OCI-LY1 (cell line): ENCODE results near the gene ANXA7.

ENCODE experiments used
- H2AFZ ChIP-seq: fragments of 200-600 bp; sonication (generic), shearing (Covaris generic); 2 replicates; pipeline ENCODE4 v1.6.0; 2014; ENCODE audit warnings: antibody characterized with exemption, mild to moderate bottlenecking, low read length
- H3F3A ChIP-seq: fragments of 200-600 bp; sonication (generic), shearing (Covaris generic); 2 replicates; pipeline ENCODE4 v1.6.0; 2014; ENCODE audit warnings: mild to moderate bottlenecking, antibody characterized with exemption, low read length, moderate library complexity; ENCODE audit not compliant: insufficient read depth
- H3K27ac ChIP-seq: fragments of 200-600 bp; sonication (generic); 2 replicates; pipeline ENCODE4 v1.5.1; 2014; ENCODE audit warnings: low read length, mixed run types, mild to moderate bottlenecking, low read depth; ENCODE audit not compliant: poor library complexity, severe bottlenecking
- H3K27me3 ChIP-seq: fragments of 200-600 bp; sonication (generic); 2 replicates; pipeline ENCODE4 v1.6.0; 2014; ENCODE audit warnings: antibody characterized with exemption, mild to moderate bottlenecking, low read length, moderate library complexity; ENCODE audit not compliant: insufficient read depth
- H3K36me3 ChIP-seq: fragments of 200-600 bp; sonication (generic); 2 replicates; pipeline ENCODE4 v1.6.1; 2014; ENCODE audit warnings: mild to moderate bottlenecking, antibody characterized with exemption, low read length, moderate library complexity, mixed read lengths; ENCODE audit not compliant: insufficient read depth
- H3K4me1 ChIP-seq: fragments of 200-600 bp; sonication (generic); 2 replicates; pipeline ENCODE4 v1.5.1; 2014; ENCODE audit warnings: mild to moderate bottlenecking, low read length, moderate library complexity; ENCODE audit not compliant: insufficient read depth, severe bottlenecking
- H3K4me2 ChIP-seq: fragments of 200-600 bp; sonication (generic), shearing (Covaris generic); 2 replicates; pipeline ENCODE4 v1.6.1; 2014; ENCODE audit warnings: low read length
- H3K4me3 ChIP-seq: fragments of 200-600 bp; sonication (generic); 2 replicates; pipeline ENCODE4 v1.5.1; 2014; ENCODE audit warnings: low read length, low read depth, mild to moderate bottlenecking, mixed read lengths; ENCODE audit not compliant: poor library complexity, severe bottlenecking
- H3K79me2 ChIP-seq: fragments of 200-600 bp; shearing (Covaris generic); 2 replicates; pipeline ENCODE4 v1.6.1; 2016; ENCODE audit warnings: mixed run types, low read length, mixed read lengths; ENCODE audit not compliant: insufficient read depth
- H3K9ac ChIP-seq: fragments of 200-600 bp; sonication (generic), shearing (Covaris generic); 2 replicates; pipeline ENCODE4 v1.6.1; 2014; ENCODE audit warnings: mild to moderate bottlenecking, low read length, mixed read lengths
- H3K9me2 ChIP-seq: fragments of 200-600 bp; sonication (generic), shearing (Covaris generic); 2 replicates; pipeline ENCODE4 v1.6.1; 2014; ENCODE audit warnings: low read depth, mild to moderate bottlenecking, low read length, mixed read lengths
- H3K9me3 ChIP-seq: fragments of 200-600 bp; shearing (Covaris generic); 2 replicates; pipeline ENCODE4 v1.6.1; 2014; ENCODE audit warnings: low read length, mixed read lengths
- H4K20me1 ChIP-seq: fragments of 200-600 bp; sonication (generic), shearing (Covaris generic); 2 replicates; pipeline ENCODE4 v1.6.0; 2016; ENCODE audit warnings: mild to moderate bottlenecking, low read length; ENCODE audit not compliant: insufficient read depth
- EZH2 ChIP-seq: fragments of 200-600 bp; sonication (generic), shearing (Covaris generic); IDR thresholded peaks from 2 replicates; pipeline ENCODE4 v1.8.0; 2017; ENCODE audit warnings: borderline replicate concordance, mixed run types, mild to moderate bottlenecking, antibody characterized with exemption, low read length, moderate library complexity, mixed read lengths
- TF ChIP-seq, protein P1 (sequence below): fragments of 200-600 bp; sonication (generic), shearing (Covaris generic); IDR thresholded peaks from 2 replicates; pipeline ENCODE4 v1.5.1; 2017; ENCODE audit warnings: mild to moderate bottlenecking, antibody characterized with exemption, low read length, moderate library complexity, mixed read lengths

Gene ANXA7

DNA sequence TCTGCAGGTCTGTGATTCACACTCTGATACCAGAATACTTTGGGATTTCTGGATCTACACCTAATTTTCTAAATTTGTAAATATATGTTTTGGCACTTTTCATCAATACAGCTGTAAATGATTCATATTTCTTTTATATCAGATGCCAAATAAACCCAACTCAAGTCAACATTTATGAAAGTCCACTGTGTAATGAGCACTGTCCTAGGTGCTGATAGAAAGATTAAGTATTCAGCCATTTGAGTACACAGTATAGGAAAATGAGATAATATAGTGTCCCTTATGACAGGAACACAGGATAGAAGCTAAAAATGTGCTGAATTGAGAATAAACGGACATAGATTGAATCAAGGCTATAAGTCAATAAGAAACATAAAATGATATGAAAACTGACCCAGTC, 6.4 kb downstream of the ANXA7 start:
- Histone ChIP-seq H3K9ac (no peak overlapping the region), H3K79me2 (peaks cover 92% of the 10 kb centered on the region), H3K4me1 (peaks cover 15% of the 10 kb centered on the region), H3K27me3 (no peaks in the 10 kb centered on the region), H2AFZ (no peak overlapping the region), H3F3A (no peaks in the 10 kb centered on the region), H3K9me3 (no peaks in the 10 kb centered on the region), H3K36me3 (peaks cover 22% of the 10 kb centered on the region), H3K9me2 (no peaks in the 10 kb centered on the region), H3K4me2 (no peak overlapping the region), H4K20me1 (no peaks in the 10 kb centered on the region), H3K27ac (no peak overlapping the region), H3K4me3 (no peak overlapping the region)
- TF ChIP-seq, protein P1, sequence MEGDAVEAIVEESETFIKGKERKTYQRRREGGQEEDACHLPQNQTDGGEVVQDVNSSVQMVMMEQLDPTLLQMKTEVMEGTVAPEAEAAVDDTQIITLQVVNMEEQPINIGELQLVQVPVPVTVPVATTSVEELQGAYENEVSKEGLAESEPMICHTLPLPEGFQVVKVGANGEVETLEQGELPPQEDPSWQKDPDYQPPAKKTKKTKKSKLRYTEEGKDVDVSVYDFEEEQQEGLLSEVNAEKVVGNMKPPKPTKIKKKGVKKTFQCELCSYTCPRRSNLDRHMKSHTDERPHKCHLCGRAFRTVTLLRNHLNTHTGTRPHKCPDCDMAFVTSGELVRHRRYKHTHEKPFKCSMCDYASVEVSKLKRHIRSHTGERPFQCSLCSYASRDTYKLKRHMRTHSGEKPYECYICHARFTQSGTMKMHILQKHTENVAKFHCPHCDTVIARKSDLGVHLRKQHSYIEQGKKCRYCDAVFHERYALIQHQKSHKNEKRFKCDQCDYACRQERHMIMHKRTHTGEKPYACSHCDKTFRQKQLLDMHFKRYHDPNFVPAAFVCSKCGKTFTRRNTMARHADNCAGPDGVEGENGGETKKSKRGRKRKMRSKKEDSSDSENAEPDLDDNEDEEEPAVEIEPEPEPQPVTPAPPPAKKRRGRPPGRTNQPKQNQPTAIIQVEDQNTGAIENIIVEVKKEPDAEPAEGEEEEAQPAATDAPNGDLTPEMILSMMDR, result no peak
- TF ChIP-seq EZH2, result no peak

DNA sequence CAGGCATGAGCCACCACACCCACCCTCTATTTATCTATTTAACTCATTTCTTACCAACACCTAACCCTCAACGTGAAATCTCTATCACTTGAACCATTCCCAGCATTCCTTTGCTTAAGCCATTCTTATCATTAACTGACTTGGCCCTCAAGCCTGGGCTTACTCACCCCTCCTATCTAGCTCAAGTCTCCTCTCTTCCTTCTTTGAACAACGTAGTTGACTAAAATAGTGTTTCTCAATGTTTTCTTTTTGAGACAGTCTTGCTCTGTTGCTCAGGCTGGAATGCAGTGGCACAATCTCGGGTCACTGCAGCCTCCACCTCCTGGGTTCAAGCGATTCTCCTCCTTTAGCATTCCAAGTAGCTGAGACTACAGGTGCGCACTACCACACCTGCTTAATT, 7.0 kb downstream of the ANXA7 start:
- no peaks in the 10 kb centered on the region for H3K9me2 ChIP-seq
- no peak overlapping the region for H3K9ac ChIP-seq
- H3K36me3 ChIP-seq, result peaks cover 22% of the 10 kb centered on the region
- no peak overlapping the region for H3K27ac ChIP-seq
- H4K20me1 ChIP-seq, result no peaks in the 10 kb centered on the region
- no peak overlapping the region for H3K4me2 ChIP-seq
- H3K27me3 ChIP-seq, result no peaks in the 10 kb centered on the region
- H3K4me1 ChIP-seq, result peaks cover 8% of the 10 kb centered on the region
- peaks cover 93% of the 10 kb centered on the region for H3K79me2 ChIP-seq
- TF ChIP-seq EZH2, result no peak
- no peaks in the 10 kb centered on the region for H3K9me3 ChIP-seq
- H3F3A ChIP-seq, result no peaks in the 10 kb centered on the region
- no peak overlapping the region for H2AFZ ChIP-seq
- H3K4me3 ChIP-seq, result no peak overlapping the region

DNA sequence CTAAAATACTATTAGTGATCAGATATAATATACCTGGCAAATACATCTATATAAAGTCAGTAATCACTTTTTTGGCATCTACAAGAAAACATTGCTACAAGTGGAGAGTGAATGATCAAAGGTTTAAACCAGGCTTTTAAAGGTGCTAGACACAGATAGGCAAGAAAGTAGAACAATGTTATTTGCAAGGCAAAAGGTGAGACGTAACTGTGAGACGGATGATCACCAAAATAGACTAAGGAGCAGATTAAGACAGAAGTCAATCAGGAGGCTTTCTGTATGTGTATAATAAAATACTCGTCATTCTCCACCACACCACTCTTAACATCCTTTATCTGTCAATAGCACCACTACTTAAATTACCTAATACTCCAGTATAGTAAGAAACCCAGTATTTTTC, 8.3 kb downstream of the ANXA7 start:
- H3K27me3 ChIP-seq, result no peaks in the 10 kb centered on the region
- no peaks in the 10 kb centered on the region for H4K20me1 ChIP-seq
- no peak overlapping the region for H3K27ac ChIP-seq
- H3K36me3 ChIP-seq, result peaks cover 14% of the 10 kb centered on the region
- H3K9me3 ChIP-seq, result no peaks in the 10 kb centered on the region
- peaks cover 84% of the 10 kb centered on the region for H3K79me2 ChIP-seq
- TF ChIP-seq, protein P1, result no peak
- no peak for TF ChIP-seq EZH2
- H3F3A ChIP-seq, result no peaks in the 10 kb centered on the region
- no peaks in the 10 kb centered on the region for H3K9me2 ChIP-seq
- no peak overlapping the region for H2AFZ ChIP-seq
- peaks cover 6% of the 10 kb centered on the region for H3K4me1 ChIP-seq
- H3K4me3 ChIP-seq, result no peak overlapping the region
- no peak overlapping the region for H3K4me2 ChIP-seq
- no peak overlapping the region for H3K9ac ChIP-seq

DNA sequence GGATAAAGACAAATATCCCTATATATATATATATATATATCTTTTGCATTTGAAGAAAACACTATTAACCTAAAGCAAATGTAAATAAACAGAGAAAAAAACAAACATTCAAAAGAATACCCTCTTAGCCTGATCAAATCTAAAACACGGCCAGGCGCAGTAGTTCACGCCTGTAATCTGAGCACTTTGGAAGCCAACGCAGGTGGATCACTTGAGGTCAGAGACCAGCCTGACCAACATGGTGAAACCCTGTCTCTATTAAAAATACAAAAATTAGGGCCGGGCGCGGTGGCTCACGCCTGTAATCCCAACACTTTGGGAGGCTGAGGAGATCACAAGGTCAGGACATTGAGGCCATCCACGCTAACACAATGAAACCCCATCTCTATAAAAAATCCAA, 9.2 kb downstream of the ANXA7 start:
- H4K20me1 ChIP-seq, result no peaks in the 10 kb centered on the region
- H2AFZ ChIP-seq, result no peak overlapping the region
- H3K27ac ChIP-seq, result no peak overlapping the region
- no peaks in the 10 kb centered on the region for H3K9me3 ChIP-seq
- no peak overlapping the region for H3K4me2 ChIP-seq
- no peak overlapping the region for H3K9ac ChIP-seq
- H3K4me3 ChIP-seq, result no peak overlapping the region
- H3K27me3 ChIP-seq, result no peaks in the 10 kb centered on the region
- TF ChIP-seq, protein P1, result no peak
- TF ChIP-seq EZH2, result no peak
- H3K36me3 ChIP-seq, result peaks cover 14% of the 10 kb centered on the region
- no peaks in the 10 kb centered on the region for H3K9me2 ChIP-seq
- H3K79me2 ChIP-seq, result peaks cover 76% of the 10 kb centered on the region
- H3F3A ChIP-seq, result no peaks in the 10 kb centered on the region
- H3K4me1 ChIP-seq, result peaks cover 6% of the 10 kb centered on the region
